Sigmoid colon (tissue), 4 donors: ENCODE results near the gene APLF.

Experiments used
- EP300 ChIP-seq, 4 donors: sonication (generic); formaldehyde crosslinking; IDR thresholded peaks; one replicate each; pipeline ENCODE4 v1.6.1; 2017; ENCODE audit warnings: antibody characterized with exemption in 4 of 4
- POLR2A ChIP-seq, 2 donors: fragments of 450-650 bp; IDR thresholded peaks; one replicate each; pipeline ENCODE4 v1.6.1; 2016; ENCODE audit warnings: antibody characterized with exemption in 2 of 2, mild to moderate bottlenecking in 2 of 2, moderate library complexity in 2 of 2
- POLR2AphosphoS5 ChIP-seq, 4 donors: sonication (generic); formaldehyde crosslinking; IDR thresholded peaks; one replicate each; pipeline ENCODE4 v1.6.1; 2017; ENCODE audit warnings: antibody characterized with exemption in 4 of 4
- TF ChIP-seq, protein P1 (sequence below), 4 experiments: fragments of 450-650 bp in 3 of 4; fragments of 200-600 bp in 1 of 4; IDR thresholded peaks; one replicate each; pipeline ENCODE4 v1.5.1; 2016 to 2019; ENCODE audit warnings: antibody characterized with exemption in 4 of 4, mild to moderate bottlenecking in 3 of 4, moderate library complexity in 2 of 4

DNA sequence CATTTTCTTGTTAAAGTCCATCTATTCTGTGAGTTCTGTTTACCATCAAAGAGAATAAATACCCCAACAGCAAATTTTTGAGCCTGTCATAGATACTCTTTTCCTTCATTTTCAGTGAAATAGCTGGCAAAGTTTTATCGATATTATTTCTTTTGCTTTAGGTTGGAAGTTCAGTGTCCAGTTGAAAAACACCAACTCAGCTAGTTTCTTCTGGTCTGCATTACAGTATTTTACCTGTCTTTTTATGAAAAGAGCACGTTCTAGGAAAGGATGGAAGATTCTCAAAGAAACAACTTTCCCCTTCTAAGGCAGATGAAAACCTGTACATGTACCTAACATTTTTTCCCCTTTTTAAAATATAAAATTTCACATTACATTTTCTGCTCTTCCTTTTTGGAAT, 95.5 kb downstream of the APLF start:
- TF ChIP-seq POLR2A (IDR thresholded peaks at IDR 0.05): no peak
- no peak for TF ChIP-seq EP300 (IDR thresholded peaks at IDR 0.05)
- TF ChIP-seq, protein P1, sequence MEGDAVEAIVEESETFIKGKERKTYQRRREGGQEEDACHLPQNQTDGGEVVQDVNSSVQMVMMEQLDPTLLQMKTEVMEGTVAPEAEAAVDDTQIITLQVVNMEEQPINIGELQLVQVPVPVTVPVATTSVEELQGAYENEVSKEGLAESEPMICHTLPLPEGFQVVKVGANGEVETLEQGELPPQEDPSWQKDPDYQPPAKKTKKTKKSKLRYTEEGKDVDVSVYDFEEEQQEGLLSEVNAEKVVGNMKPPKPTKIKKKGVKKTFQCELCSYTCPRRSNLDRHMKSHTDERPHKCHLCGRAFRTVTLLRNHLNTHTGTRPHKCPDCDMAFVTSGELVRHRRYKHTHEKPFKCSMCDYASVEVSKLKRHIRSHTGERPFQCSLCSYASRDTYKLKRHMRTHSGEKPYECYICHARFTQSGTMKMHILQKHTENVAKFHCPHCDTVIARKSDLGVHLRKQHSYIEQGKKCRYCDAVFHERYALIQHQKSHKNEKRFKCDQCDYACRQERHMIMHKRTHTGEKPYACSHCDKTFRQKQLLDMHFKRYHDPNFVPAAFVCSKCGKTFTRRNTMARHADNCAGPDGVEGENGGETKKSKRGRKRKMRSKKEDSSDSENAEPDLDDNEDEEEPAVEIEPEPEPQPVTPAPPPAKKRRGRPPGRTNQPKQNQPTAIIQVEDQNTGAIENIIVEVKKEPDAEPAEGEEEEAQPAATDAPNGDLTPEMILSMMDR (IDR thresholded peaks at IDR 0.05): no peak
- no peak for TF ChIP-seq POLR2AphosphoS5 (IDR thresholded peaks at IDR 0.05)
